Measurements from ENCODE around the gene PCDHA8. TPM values are rescaled to one million over a fixed set of nuclear protein-coding genes. Genes with fewer than 3 reads are reported as not detected.

The PCDHA8 gene
- total and polyA plus RNA-seq, 2 of the 8 experiments (the other 6 are each of a cell fraction or from before 2014, with no cell fraction given) = 0.14 to 0.52 TPM

- TF ChIP-seq, protein P1, sequence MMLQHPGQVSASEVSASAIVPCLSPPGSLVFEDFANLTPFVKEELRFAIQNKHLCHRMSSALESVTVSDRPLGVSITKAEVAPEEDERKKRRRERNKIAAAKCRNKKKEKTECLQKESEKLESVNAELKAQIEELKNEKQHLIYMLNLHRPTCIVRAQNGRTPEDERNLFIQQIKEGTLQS (IDR thresholded peaks at IDR 0.05; ENCODE audit: insufficient read depth, low read depth, low read length) = no peak
- TF ChIP-seq PHF8 (conservative IDR thresholded peaks at IDR 0.05; ENCODE audit: low read depth, low read length) (0 out of 2 replicates have a peak, but pooled peaks have one; percentile 35), GTF2F1 (IDR thresholded peaks at IDR 0.05; ENCODE audit: borderline replicate concordance, low read depth, low read length) (no peak), SRF (IDR thresholded peaks at IDR 0.05; ENCODE audit: low read depth, low read length) (no peak), TAF1 (IDR thresholded peaks at IDR 0.05; ENCODE audit: low read depth, low read length) (no peak), JUND (IDR thresholded peaks at IDR 0.05; ENCODE audit: low read length) (peak; percentile 44; the same call in 1 of the 2 replicates), RAD21 (IDR thresholded peaks at IDR 0.05 in 1 of 2, conservative IDR thresholded peaks at IDR 0.05 in 1 of 2; ENCODE audit: low read depth in 2 of 2, low read length in 2 of 2) (peak; percentile 66 to 67)
These were observed 41.1 kb downstream of the PCDHA8 start, which contains the start of gene PCDHA13 (continued) for GRCh38 chr5:140881889-140882590.
